ES-I3 (cell line): ENCODE results near the gene ILF3.

Experiments used
- H3K36me3 ChIP-seq: 2 replicates; pipeline ENCODE4 v1.6.1; 2013; ENCODE audit warnings: mild to moderate bottlenecking, low read length, control low read depth, moderate library complexity; ENCODE audit not compliant: insufficient read depth
- H3K4me1 ChIP-seq: 2 replicates; pipeline ENCODE4 v1.6.1; 2013; ENCODE audit warnings: mild to moderate bottlenecking, control low read depth, low read length; ENCODE audit not compliant: insufficient read depth
- H3K9ac ChIP-seq: 2 replicates; pipeline ENCODE4 v1.6.1; 2013; ENCODE audit warnings: low read depth, mild to moderate bottlenecking, low read length, moderate library complexity
- H3K9me3 ChIP-seq: 2 replicates; pipeline ENCODE4 v1.6.1; 2013; ENCODE audit warnings: mild to moderate bottlenecking, low read length, moderate library complexity; ENCODE audit not compliant: control insufficient read depth, insufficient read depth

The ILF3 gene

DNA sequence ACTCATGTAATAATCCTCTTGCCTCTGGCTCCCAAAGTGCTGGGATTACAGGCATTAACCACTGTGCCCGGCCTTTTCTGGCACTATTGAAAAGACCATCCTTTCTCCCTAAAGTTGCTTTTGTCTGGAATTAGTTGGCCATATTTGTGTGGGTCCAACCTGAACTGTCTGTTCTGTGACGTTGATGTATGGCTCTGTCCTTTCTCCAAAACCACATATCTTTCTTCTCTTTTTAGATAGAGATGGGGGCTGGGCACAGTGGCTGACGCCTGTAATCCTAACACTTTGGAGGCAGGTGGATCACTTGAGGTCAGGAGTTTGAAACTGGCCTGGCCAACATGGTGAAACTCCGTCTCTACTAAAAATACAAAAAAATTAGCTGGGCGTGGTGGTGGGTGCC, 81.6 kb downstream of the ILF3 start:
- H3K36me3 ChIP-seq: 0 out of 2 replicates have a peak, but pooled peaks cover 3% of the 10 kb centered on the region
- H3K9me3 ChIP-seq: no peaks in the 10 kb centered on the region
- H3K9ac ChIP-seq: no peak overlapping the region
- H3K4me1 ChIP-seq: peaks cover 10% of the 10 kb centered on the region

DNA sequence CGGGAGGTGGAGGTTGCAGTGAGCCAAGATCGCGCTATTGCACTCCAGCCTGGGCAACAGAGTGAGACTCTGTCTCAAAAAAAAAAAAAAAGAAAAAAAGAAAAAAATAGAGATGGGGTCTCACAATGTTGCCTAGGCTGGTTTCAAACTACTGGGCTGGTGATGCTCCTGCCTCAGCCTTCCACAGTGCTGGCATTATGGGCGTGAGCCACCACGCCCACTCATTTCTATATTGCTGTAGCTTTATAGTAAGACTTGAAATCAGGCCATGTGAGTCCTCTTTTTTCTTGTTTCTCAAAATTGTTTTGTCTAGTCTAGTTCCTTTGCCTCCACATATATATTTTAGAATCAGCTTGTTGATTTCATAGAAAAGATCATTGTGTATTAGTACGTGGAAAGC, 82.0 kb downstream of the ILF3 start:
- H3K4me1 ChIP-seq: peaks cover 10% of the 10 kb centered on the region
- no peak overlapping the region for H3K9ac ChIP-seq
- H3K9me3 ChIP-seq: no peaks in the 10 kb centered on the region
- 0 out of 2 replicates have a peak, but pooled peaks cover 3% of the 10 kb centered on the region for H3K36me3 ChIP-seq

DNA sequence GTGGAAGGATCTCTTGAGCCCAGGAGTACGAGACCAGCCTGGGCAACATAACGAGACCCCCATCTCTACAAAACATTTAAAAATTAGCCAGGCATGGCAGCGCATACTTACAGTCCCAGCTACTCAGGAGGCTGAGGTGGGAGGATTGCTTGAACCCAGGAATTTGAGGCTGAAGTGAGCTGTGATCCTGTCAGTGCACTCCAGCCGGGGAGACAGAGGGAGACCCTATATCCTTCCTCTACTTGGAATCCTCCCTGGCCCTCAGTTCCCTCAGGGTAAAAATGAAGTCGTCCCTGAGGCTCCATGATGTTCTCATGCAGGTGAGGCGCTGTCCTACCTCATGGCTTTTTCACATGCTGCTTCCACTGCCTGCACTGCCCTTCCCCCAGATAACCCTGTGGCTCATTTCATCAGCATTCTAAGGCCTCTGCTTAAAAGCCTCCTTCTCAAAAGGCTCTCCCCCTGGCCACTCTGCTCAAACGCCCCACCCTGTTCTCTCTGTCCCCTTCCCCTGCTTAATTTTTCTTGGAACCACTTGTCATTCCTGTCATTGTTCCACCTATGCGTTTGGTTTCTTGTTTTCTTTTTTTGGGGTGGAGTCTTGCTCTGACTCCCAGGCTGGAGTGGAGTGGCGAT, 82.9 kb downstream of the ILF3 start:
- H3K9ac ChIP-seq: no peak overlapping the region
- H3K36me3 ChIP-seq: 0 out of 2 replicates have a peak, but pooled peaks cover 3% of the 10 kb centered on the region
- H3K9me3 ChIP-seq: no peaks in the 10 kb centered on the region
- H3K4me1 ChIP-seq: peaks cover 10% of the 10 kb centered on the region

DNA sequence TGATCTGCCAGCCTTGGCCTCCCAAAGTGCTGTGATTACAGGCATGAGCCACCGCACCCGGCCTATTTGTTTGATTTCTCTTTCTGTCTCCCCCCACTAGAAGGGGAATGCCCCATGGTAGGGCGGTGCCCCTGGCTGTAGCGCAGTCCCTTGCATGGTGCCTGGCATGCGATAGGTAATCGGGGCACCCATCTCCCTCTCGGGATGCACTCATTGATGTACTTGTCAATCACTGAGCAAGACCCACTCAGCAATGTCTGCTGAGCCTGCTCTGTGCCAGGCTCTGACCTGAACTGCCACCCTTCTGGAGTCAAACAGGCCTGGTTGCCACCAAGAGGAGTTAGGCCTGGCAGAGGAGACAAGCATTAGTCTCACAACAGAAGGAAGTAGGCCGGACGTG, 83.6 kb downstream of the ILF3 start:
- peaks cover 10% of the 10 kb centered on the region for H3K4me1 ChIP-seq
- 0 out of 2 replicates have a peak, but pooled peaks cover 3% of the 10 kb centered on the region for H3K36me3 ChIP-seq
- no peak overlapping the region for H3K9ac ChIP-seq
- H3K9me3 ChIP-seq: no peaks in the 10 kb centered on the region

DNA sequence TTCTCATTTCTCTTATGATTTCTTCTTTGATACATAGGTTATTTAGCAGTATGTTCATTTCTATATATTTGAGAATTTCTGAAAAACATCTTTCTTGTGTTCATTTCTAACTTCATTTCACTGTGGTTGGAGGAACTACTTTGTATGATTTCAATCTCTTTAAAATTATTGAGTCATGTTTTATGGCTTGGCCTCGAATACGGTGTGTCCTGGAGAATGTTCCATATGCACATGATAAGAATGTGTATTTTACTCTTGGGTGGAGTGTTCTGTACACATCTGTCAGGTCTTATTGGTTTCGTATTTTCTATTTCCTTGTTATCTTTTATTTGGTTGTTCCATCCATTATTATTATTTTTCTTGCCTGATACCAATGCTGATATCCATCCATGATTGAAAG, 86.7 kb downstream of the ILF3 start:
- no peaks in the 10 kb centered on the region for H3K9me3 ChIP-seq
- 0 out of 2 replicates have a peak, but pooled peaks cover 3% of the 10 kb centered on the region for H3K36me3 ChIP-seq
- no peak overlapping the region for H3K9ac ChIP-seq
- H3K4me1 ChIP-seq: peaks cover 10% of the 10 kb centered on the region
